ENCODE results near the gene MIGA2.

MIGA2 gene

DNA sequence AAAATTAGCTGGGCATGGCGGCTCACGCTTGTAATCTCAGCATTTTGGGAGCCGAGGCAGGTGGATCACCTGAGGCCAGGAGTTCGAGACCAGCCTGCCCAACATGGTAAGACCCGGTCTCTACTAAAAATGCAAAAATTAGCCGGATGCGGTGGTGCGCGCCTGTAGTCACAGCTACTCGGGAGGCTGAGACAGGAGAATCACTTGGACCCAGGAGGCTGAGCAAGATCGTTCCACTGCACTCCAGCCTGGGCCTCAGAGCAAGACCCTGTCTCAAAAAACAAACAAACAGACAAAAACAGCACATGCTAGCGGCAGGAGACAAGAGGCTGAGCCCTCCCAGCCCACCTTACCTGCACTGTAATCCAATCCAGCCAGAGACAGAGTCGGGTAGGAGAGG, 43.4 kb downstream of the MIGA2 start:
- 0 out of 2 replicates have a peak, but pooled peaks cover 2% of the 10 kb centered on the region for H3K4me1 ChIP-seq (ENCODE audit: control insufficient read depth, insufficient read depth, low read length)
- no peak overlapping the region for H3K27ac ChIP-seq (ENCODE audit: extremely low read depth, low read depth, low read length)
- ChIA-PET POLR2A (interaction anchor here (1.4 to 2.4 kb wide), 5 partner anchors 11 to 44 kb away, joined by 4 to 23 read pairs (median 16); partner anchors contain the start of genes CRAT, MIGA2 and PTPA), CTCF (interaction anchor here (1.5 kb wide), 1 partner anchor 14 kb away, joined by 3 read pairs; no protein-coding TSS in a partner anchor)
- H3K4me3 ChIP-seq (ENCODE audit: low read depth, low read length), result peak overlapping the region; percentile 78
- peaks cover 0 to 14% of the 10 kb centered on the region in 2 experiments; a peak in 1 of 3 replicates for H3K36me3 ChIP-seq (ENCODE audit: control insufficient read depth in 2 of 2, insufficient read depth in 1 of 2, low read length in 2 of 2)
- H3K9me3 ChIP-seq (ENCODE audit: control insufficient read depth, insufficient read depth, low read depth, low read length), result no peaks in the 10 kb centered on the region
- TF ChIP-seq MEIS1 (CRISPR knock-in tag; IDR thresholded peaks at IDR 0.05; ENCODE audit: borderline replicate concordance) (no peak), ZNF121 (tag by site-specific recombination; IDR thresholded peaks at IDR 0.05) (0 out of 2 replicates have a peak, but pooled peaks have one; percentile 51), KLF16 (tag by site-specific recombination; IDR thresholded peaks at IDR 0.05) (no peak), ZNF416 (tag by site-specific recombination; IDR thresholded peaks at IDR 0.05) (no peak), ZXDB (tag by site-specific recombination; IDR thresholded peaks at IDR 0.05) (no peak)
- TF ChIP-seq, protein P1, sequence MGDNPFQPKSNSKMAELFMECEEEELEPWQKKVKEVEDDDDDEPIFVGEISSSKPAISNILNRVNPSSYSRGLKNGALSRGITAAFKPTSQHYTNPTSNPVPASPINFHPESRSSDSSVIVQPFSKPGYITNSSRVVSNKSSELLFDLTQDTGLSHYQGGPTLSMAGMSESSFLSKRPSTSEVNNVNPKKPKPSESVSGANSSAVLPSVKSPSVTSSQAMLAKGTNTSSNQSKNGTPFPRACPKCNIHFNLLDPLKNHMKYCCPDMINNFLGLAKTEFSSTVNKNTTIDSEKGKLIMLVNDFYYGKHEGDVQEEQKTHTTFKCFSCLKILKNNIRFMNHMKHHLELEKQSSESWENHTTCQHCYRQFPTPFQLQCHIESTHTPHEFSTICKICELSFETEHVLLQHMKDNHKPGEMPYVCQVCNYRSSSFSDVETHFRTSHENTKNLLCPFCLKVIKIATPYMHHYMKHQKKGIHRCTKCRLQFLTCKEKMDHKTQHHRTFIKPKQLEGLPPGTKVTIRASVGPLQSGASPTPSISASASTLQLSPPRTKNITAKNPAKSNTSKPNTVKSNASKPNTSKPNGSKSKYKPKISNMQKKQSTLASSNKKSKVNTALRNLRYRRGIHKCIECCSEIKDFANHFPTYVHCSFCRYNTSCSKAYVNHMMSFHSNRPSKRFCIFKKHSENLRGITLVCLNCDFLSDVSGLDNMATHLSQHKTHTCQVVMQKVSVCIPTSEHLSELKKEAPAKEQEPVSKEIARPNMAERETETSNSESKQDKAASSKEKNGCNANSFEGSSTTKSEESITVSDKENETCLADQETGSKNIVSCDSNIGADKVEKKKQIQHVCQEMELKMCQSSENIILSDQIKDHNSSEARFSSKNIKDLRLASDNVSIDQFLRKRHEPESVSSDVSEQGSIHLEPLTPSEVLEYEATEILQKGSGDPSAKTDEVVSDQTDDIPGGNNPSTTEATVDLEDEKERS (tag by site-specific recombination; IDR thresholded peaks at IDR 0.05), result peak; percentile 49; the same call in 1 of the 2 replicates

DNA sequence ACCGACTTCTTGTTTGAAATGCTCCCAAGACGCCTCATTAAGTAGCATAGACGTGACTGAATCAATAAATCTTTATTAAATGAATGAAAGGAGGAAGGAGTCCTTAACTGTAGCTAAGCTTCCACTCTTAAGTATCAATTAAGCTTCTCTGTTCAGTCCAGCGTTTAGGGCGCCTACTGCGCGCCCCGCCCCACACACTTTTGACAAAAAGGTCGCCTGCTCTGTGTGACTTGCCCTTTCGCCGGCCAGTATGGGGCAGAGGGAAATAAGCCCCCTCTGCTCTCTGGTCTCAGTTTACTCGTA, 43.8 kb downstream of the MIGA2 start:
- ChIA-PET POLR2A (interaction anchor here (0.6 to 2.4 kb wide), 14 partner anchors 8 to 697 kb away, joined by 3 to 23 read pairs (median 10); partner anchors contain the start of genes CRAT, MIGA2, PTPA and SH3GLB2), CTCF (interaction anchor here (1.0 to 1.5 kb wide), 2 partner anchors 14 to 36 kb away, joined by 3 to 4 read pairs; no protein-coding TSS in a partner anchor)
- Histone ChIP-seq H3K36me3 (ENCODE audit: control insufficient read depth in 2 of 2, insufficient read depth in 1 of 2, low read length in 2 of 2) (peaks cover 0 to 19% of the 10 kb centered on the region in 2 experiments; a peak in 1 of 3 replicates), H3K9me3 (ENCODE audit: control insufficient read depth, insufficient read depth, low read depth, low read length) (no peaks in the 10 kb centered on the region), H3K4me1 (ENCODE audit: control insufficient read depth, insufficient read depth, low read length) (0 out of 2 replicates have a peak, but pooled peaks cover 2% of the 10 kb centered on the region), H3K27ac (ENCODE audit: extremely low read depth, low read depth, low read length) (no peak overlapping the region), H3K4me3 (ENCODE audit: low read depth, low read length) (peak overlapping the region; percentile 78)
- TF ChIP-seq, protein P2, sequence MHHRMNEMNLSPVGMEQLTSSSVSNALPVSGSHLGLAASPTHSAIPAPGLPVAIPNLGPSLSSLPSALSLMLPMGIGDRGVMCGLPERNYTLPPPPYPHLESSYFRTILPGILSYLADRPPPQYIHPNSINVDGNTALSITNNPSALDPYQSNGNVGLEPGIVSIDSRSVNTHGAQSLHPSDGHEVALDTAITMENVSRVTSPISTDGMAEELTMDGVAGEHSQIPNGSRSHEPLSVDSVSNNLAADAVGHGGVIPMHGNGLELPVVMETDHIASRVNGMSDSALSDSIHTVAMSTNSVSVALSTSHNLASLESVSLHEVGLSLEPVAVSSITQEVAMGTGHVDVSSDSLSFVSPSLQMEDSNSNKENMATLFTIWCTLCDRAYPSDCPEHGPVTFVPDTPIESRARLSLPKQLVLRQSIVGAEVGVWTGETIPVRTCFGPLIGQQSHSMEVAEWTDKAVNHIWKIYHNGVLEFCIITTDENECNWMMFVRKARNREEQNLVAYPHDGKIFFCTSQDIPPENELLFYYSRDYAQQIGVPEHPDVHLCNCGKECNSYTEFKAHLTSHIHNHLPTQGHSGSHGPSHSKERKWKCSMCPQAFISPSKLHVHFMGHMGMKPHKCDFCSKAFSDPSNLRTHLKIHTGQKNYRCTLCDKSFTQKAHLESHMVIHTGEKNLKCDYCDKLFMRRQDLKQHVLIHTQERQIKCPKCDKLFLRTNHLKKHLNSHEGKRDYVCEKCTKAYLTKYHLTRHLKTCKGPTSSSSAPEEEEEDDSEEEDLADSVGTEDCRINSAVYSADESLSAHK (tag by site-specific recombination; IDR thresholded peaks at IDR 0.05), result no peak
- no peak for TF ChIP-seq REPIN1 (tag by site-specific recombination; IDR thresholded peaks at IDR 0.05; ENCODE audit: low read depth)
- no peak for TF ChIP-seq ZNF169 (tag by site-specific recombination; IDR thresholded peaks at IDR 0.05)
- TF ChIP-seq, protein P3, sequence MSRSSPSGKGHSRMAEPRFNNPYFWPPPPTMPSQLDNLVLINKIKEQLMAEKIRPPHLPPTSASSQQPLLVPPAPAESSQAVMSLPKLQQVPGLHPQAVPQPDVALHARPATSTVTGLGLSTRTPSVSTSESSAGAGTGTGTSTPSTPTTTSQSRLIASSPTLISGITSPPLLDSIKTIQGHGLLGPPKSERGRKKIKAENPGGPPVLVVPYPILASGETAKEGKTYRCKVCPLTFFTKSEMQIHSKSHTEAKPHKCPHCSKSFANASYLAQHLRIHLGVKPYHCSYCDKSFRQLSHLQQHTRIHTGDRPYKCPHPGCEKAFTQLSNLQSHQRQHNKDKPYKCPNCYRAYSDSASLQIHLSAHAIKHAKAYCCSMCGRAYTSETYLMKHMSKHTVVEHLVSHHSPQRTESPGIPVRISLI (tag by site-specific recombination; IDR thresholded peaks at IDR 0.05), result no peak
- no peak for TF ChIP-seq ZNF776 (tag by site-specific recombination; IDR thresholded peaks at IDR 0.05; ENCODE audit: borderline replicate concordance)
- peak; percentile 48; the same call in 1 of the 2 replicates for TF ChIP-seq ZSCAN30 (tag by site-specific recombination; IDR thresholded peaks at IDR 0.05)
- no peak for TF ChIP-seq ZNF155 (tag by site-specific recombination; IDR thresholded peaks at IDR 0.05)
- TF ChIP-seq ZFP3 (tag by site-specific recombination; IDR thresholded peaks at IDR 0.05; ENCODE audit: low read depth), result no peak
- TF ChIP-seq ZNF658 (tag by site-specific recombination; IDR thresholded peaks at IDR 0.05), result no peak
- TF ChIP-seq ZNF830 (tag by site-specific recombination; IDR thresholded peaks at IDR 0.05; ENCODE audit: low read depth), result no peak
- TF ChIP-seq, protein P4, sequence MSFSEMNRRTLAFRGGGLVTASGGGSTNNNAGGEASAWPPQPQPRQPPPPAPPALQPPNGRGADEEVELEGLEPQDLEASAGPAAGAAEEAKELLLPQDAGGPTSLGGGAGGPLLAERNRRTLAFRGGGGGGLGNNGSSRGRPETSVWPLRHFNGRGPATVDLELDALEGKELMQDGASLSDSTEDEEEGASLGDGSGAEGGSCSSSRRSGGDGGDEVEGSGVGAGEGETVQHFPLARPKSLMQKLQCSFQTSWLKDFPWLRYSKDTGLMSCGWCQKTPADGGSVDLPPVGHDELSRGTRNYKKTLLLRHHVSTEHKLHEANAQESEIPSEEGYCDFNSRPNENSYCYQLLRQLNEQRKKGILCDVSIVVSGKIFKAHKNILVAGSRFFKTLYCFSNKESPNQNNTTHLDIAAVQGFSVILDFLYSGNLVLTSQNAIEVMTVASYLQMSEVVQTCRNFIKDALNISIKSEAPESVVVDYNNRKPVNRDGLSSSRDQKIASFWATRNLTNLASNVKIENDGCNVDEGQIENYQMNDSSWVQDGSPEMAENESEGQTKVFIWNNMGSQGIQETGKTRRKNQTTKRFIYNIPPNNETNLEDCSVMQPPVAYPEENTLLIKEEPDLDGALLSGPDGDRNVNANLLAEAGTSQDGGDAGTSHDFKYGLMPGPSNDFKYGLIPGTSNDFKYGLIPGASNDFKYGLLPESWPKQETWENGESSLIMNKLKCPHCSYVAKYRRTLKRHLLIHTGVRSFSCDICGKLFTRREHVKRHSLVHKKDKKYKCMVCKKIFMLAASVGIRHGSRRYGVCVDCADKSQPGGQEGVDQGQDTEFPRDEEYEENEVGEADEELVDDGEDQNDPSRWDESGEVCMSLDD (tag by site-specific recombination; IDR thresholded peaks at IDR 0.05), result no peak
- no peak for TF ChIP-seq IKZF3 (tag by site-specific recombination; IDR thresholded peaks at IDR 0.05)
- no peak for TF ChIP-seq ZNF37A (tag by site-specific recombination; IDR thresholded peaks at IDR 0.05)
- TF ChIP-seq ZNF266 (tag by site-specific recombination; IDR thresholded peaks at IDR 0.05; ENCODE audit: low read depth), result no peak
- TF ChIP-seq, protein P5, sequence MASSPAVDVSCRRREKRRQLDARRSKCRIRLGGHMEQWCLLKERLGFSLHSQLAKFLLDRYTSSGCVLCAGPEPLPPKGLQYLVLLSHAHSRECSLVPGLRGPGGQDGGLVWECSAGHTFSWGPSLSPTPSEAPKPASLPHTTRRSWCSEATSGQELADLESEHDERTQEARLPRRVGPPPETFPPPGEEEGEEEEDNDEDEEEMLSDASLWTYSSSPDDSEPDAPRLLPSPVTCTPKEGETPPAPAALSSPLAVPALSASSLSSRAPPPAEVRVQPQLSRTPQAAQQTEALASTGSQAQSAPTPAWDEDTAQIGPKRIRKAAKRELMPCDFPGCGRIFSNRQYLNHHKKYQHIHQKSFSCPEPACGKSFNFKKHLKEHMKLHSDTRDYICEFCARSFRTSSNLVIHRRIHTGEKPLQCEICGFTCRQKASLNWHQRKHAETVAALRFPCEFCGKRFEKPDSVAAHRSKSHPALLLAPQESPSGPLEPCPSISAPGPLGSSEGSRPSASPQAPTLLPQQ (tag by site-specific recombination; IDR thresholded peaks at IDR 0.05), result 0 out of 2 replicates have a peak, but pooled peaks have one; percentile 15
- TF ChIP-seq, protein P6, sequence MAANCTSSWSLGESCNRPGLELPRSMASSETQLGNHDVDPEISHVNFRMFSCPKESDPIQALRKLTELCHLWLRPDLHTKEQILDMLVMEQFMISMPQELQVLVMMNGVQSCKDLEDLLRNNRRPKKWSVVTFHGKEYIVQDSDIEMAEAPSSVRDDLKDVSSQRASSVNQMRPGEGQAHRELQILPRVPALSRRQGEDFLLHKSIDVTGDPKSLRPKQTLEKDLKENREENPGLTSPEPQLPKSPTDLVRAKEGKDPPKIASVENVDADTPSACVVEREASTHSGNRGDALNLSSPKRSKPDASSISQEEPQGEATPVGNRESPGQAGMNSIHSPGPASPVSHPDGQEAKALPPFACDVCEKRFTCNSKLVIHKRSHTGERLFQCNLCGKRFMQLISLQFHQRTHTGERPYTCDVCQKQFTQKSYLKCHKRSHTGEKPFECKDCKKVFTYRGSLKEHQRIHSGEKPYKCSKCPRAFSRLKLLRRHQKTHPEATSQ (tag by site-specific recombination; IDR thresholded peaks at IDR 0.05), result 0 out of 2 replicates have a peak, but pooled peaks have one; percentile 56
